Measurements from ENCODE around the gene IGF2BP3.

GRCh38 chr7:23445326-23445725, 25.0 kb downstream of the IGF2BP3 start:
- no peak for TF ChIP-seq TCF7L2 (IDR thresholded peaks at IDR 0.05; ENCODE audit: low read depth, low read length)
- no peak for TF ChIP-seq POLR2AphosphoS5 (IDR thresholded peaks at IDR 0.05; ENCODE audit: low read depth, low read length)
- no peak for TF ChIP-seq CTCF (IDR thresholded peaks at IDR 0.05)

All from Panc1 (cell line).